Measurements from ENCODE around the gene SOCS2.

The SOCS2 gene

DNA sequence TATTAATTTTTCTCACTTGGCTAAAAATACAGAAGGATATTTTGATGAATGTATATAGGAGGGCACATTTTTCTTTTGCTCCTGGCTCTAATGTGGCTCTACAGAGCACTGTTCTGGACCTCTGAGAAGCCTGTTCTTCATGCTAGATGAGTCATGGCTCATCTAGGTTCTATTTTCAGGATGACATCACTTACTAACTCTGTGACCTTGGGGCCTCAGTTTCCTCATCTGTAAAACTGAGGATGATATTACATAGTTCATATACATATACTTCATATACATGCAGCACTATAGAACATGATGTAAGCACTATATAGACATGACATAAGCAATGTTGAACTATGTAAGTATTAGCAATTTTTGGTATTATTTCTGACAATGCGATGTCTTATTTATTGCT is 35.8 kb downstream of the SOCS2 start:
- H3K4me3 ChIP-seq (ENCODE audit: low read length) = no peak overlapping the region
- DNase-seq (ENCODE audit: low read depth) = peak; percentile 27
- TF ChIP-seq CTCF (IDR thresholded peaks at IDR 0.05; ENCODE audit: insufficient read depth, low read depth, low read length, missing control alignments) = no peak

- no peak for TF ChIP-seq CTCF (IDR thresholded peaks at IDR 0.05; ENCODE audit: insufficient read depth, low read depth, low read length, missing control alignments)
- DNase-seq (ENCODE audit: low read depth) = no peak
- no peak overlapping the region for H3K4me3 ChIP-seq (ENCODE audit: low read length)
These were observed 37.1 kb downstream of the SOCS2 start for GRCh38 chr12:93609281-93610192.

DNA sequence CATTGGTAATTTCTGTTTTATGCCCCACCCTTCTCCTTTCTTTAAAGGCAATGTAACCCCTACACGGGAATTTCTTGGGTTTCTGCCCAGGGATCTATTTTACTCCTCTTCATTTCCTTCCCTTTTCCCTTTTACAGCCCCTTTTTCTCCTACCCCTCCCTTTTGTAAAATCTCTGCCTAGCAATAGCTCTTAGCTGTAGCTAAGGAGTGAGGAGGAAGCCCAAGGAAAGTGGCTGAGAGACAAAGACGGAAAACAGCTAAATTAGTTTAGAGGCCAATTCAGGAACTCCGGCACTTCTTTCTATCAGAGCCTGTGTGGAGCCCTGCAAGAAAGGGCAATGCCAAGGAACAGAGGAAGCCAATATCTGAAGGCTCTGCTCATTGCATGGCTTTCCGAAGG is 40.3 kb downstream of the SOCS2 start:
- DNase-seq (ENCODE audit: low read depth) = no peak
- TF ChIP-seq CTCF (IDR thresholded peaks at IDR 0.05; ENCODE audit: insufficient read depth, low read depth, low read length, missing control alignments) = no peak
- no peak overlapping the region for H3K4me3 ChIP-seq (ENCODE audit: low read length)

- no peak overlapping the region for H3K4me3 ChIP-seq (ENCODE audit: low read length)
- TF ChIP-seq CTCF (IDR thresholded peaks at IDR 0.05; ENCODE audit: insufficient read depth, low read depth, low read length, missing control alignments) = no peak
- no peak for DNase-seq (ENCODE audit: low read depth)
These were observed 42.6 kb downstream of the SOCS2 start for GRCh38 chr12:93614917-93615596.

DNA sequence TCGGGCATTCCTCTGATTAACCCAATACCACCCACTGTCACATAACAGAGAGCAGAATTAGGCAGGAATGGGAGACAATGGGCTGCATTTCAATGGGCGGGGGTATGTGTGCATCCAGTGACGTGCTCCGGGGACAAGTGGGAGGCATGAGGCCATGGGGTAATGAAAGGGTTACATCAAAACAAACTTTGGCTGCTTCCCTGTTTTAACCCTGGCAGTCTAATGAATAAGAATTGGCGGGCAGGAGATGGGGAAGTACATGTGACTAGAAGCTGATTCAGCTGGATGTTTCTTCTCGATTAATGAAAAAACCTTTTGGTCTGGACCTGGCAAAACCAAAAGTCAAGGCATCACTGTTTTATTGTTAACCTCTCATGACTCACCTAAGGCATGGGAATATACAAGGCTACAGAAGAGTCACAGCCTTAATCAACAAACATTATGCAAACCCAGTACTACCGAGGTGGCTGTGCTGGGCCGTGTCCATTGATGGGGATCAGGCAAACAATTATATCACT is 44.2 kb downstream of the SOCS2 start:
- TF ChIP-seq CTCF (IDR thresholded peaks at IDR 0.05; ENCODE audit: insufficient read depth, low read depth, low read length, missing control alignments) = no peak
- H3K4me3 ChIP-seq (ENCODE audit: low read length) = no peak overlapping the region
- peak; percentile 84 for DNase-seq (ENCODE audit: low read depth)

GRCh38 chr12:93618891-93619410 is 46.5 kb downstream of the SOCS2 start:
- DNase-seq (ENCODE audit: low read depth) = no peak
- no peak overlapping the region for H3K4me3 ChIP-seq (ENCODE audit: low read length)
- no peak for TF ChIP-seq CTCF (IDR thresholded peaks at IDR 0.05; ENCODE audit: insufficient read depth, low read depth, low read length, missing control alignments)
